ENCODE measurements around the gene PDE2A.

The PDE2A gene

DNA sequence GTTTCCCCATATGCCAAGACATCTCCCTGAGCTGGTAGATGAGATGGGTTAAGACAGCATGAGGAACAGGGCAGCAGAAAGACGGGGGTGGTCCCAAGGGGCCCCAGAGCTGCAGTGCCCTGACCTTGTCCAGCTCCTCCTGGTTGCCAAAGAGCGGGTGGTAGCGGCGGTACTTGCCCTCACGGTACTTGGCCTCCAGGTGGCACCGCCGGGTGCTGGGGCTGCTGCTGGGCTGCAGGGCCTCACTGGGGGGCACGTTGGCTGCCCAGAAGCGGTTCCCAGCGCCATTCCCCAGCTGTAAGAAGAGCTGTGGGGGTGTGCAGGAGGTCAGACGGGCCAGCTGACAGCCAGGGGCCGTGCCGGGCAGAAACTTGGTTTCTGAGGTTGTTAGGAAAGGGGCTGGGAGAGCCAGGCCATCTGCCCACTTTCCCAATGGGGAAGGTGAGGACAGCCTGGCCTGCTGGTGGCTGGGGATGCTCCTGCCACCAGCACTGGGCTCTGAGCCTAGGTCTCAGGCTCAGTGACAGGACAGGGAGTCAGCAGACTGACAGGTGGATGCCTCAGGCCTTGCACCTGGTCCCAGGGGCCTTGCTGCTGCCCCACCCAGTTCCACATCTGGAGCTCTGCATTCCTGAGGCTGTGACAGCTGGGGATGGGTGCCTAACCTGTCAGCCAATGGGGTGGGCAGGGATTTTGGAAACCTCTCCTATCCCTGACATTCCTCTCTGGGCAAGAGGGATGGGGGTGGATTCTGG, 30.0 kb upstream of the PDE2A start:
- no peak for DNase-seq

DNA sequence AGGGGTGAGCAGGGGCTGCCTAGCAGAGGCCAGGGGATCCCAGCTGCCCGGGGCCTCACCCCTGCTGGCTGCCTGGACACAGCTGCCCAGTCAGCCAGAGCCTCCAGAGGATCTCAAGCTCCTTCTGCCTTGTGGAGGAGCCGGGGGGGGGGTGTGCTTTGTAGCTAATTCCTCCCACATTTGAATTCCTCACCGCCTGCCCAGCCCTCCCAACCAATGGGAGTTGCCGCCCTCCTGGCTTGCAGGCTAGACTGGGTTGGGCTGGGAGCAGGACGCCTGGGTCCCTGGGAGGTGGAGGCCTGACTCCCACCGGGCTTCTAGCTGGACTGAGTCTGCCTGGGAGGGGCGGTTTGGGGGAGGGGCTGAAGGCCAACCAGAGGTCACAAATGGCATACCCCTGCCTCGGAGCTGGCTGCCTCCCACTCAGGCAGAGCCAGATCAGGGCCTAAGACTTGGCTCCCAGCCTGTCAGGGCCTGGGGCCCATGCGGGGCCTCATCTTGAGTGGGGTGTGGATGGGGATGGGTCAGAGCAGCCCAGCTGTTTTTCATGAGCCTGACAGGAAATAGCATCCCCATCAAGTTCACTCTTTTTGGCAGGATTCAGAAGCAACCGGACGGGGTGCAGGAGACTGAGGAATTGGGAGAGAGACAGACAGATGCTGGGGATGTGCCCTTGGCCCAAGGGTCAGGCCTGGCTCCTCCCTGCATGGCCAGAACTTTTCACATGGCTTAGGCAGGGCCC, 29.2 kb upstream of the PDE2A start:
- no peak for DNase-seq

DNA sequence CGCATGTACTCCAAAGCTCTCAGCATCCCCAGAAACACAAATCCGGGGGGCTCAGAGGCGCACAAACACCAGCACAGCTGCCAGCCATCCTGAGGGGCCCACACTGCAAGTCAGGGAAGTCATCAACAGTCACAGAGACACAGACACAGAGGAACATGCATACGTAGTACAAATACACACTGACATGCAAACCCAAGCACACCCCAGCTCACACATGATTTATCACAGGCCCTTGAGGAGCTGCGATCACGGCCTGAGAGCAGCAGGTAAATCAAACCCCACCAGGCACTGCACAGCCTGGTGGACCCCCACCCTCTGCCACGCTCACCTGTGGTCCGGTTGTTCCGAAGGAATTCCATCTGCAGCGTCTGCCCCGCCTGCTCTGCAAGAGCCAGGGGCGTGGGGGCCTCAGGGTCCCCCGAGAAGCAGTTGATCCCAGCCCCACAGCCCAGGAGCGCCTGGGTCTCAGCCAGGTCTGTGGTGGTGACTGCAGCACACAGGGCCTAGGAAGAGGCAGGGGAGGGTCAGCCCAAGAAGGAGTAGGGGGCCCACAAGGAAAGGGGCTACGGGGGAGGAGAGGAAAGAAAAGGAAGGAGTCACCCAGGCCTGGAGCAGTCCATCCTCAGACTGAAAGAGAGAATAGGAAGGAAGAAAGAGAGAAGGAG, 28.5 kb upstream of the PDE2A start:
- DNase-seq, result no peak

DNA sequence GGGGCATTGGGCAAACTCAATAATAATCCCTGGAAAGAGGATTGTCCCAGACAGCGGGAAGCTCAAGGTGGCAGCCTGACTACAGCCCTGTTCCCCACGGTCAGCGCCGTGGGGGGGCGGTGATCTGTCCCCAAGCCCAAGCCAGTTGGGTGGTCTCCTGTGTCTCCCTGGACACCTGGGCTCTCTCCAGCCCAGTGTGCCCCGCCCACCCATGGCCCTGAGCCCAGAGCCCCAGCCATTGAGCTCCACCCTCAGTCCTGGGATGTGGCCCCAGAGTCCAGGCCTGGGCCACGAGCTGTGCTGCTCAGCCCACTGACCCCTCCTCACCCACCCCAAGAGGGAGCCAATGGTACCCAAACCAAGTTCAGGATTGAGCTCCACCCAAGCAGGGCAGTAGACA, 27.9 kb upstream of the PDE2A start:
- DNase-seq, result no peak

DNA sequence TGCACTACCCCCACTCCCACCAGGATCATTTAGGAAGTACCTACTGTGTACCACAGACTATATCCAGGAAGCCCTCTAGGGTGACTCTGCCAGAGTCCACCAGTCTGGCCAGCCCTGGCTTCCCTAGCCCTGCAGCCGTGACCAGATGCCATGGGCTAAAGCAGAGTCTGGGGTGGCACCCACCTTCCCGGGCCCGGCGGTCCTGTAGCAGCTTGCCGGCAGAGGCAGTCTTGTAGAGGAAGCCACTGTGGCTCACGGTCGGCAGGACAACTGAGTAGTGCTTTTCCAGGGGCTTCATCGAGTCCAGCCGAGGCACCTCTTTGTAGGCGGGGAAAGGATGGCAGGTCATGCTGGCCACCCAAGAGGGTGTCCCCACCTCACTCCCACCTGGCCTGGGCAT, 27.2 kb upstream of the PDE2A start:
- no peak for DNase-seq

DNA sequence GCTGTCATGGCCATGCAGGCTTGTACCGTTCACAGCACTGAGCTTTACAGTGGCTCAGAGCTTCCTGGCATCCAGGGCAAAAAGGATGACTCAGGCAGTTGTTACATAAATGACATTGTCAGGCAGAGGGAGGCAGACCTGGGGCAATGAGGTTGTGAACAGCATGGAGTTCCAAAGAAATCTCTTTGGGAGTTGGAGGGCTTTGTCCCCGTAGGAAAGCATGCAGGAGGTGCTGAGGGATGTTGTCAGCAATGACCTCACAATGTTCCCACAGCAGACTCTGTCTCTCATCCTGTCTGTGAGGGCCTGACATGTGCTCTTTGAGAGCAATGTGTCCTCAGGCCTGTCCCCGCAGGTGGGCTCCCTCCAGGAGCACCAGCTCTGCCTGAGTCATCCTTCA, 25.9 kb upstream of the PDE2A start:
- no peak for DNase-seq

DNA sequence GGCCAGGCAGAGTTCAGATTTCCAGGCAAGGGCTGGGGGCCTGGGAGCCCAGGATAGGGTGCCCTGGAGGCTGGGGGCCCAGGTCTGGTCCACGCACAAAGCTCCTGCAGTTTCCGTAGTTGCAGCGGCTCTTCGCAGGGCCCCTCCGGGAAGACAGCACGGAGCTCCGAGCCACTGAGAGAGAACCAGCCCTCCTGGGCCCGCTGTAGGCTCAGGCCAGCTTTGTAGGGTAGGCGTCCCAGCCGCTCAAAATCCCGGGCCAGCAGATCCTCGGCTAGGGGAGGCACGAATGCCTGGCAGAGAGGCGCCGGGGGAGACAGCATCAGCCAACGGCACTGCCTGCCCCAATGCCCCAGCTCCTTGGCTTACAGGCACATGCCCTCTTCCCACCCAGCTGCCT, 23.6 kb upstream of the PDE2A start:
- no peak for DNase-seq

DNA sequence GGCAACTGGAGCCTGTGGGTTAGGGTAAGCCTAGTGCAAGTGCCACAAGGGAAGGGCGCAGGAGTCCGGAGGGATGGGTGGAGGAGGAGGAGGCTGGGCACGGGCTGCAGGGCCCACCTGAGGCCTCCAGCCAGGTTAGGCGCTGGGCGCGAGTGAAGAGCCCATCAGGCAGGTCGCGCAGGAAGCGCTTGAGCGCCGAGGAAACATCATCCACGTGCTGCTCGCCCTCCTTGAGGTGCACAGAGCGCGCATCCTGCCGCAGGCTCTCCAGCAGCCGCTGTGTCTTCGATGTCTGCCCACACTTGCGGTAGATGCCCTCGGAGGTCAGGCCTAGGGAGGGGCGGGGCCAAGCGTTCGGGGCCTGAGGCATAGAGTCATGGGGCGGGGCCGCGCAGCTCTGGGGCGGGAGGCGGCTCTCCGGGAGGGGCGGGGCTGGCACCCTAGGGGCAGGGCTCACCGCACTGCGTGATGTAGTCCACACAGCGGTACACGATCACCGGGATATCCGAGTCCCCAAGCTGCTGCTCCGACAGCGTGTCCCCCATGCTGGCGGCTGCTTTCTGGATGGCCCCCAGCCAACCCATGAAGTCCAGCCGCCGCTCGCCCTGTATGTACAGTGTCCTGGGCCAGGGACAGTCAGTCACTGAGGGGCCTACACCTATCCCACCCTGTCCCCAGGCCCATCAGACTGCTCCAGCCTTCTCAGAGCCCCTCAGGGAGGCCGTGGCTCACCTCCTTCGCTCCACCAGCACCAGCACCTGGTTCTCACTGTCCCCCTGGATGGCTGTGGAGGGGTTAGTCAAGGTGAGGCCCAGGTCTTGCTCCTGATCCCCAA, 22.9 kb upstream of the PDE2A start:
- DNase-seq, result no peak

DNA sequence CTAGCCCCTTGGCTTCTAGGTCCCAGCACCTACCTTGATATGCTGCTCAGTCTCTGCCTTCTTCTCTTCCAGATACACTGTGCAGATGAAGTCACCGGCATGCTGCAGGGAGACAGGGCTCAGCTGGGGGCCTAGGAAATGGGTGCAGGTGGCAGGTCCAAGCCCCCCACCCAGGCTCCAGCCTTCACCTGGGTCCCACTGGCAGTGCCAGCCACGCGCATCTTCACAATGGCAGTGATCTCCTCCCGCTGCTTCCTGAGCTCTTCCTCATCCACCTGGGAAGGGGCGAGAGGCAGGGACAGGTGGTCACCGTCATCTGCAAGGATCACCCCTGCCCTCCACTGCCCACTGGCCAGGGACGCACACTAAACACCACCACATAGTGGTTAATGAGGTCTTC, 21.1 kb upstream of the PDE2A start:
- no peak for DNase-seq

DNA sequence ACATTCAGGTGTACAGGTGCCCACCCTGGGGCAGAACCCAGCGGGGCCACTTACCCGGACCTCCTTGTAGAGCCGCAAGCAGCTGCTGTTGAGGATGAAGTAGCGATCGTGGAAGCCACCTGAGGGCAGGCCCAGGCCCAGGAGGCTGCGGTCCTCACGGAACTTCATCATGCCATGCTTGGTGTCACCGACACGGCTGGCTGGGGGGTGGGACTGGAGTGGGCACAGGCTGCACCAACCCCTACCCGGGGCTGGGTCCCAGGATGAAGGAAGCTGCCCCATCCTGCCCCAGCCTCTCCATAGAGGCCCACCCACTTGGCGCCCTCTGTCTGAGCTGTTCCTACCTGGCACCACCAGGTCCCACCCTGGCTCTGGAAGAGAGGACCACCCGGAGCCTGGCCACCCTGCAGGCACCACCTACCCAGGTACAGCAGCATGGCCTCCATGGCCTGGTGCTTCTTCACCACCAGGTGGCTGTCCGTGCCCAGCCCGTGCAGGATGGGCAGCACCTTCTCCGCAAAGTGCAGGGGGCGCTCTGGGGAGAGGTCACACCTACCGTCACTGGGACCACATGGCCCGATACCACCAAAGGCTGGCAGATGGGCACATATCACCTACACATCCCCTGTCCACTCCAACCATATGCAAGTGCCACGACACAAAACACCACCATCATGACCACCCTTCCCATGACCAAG, 19.2 kb upstream of the PDE2A start:
- no peak for DNase-seq

DNA sequence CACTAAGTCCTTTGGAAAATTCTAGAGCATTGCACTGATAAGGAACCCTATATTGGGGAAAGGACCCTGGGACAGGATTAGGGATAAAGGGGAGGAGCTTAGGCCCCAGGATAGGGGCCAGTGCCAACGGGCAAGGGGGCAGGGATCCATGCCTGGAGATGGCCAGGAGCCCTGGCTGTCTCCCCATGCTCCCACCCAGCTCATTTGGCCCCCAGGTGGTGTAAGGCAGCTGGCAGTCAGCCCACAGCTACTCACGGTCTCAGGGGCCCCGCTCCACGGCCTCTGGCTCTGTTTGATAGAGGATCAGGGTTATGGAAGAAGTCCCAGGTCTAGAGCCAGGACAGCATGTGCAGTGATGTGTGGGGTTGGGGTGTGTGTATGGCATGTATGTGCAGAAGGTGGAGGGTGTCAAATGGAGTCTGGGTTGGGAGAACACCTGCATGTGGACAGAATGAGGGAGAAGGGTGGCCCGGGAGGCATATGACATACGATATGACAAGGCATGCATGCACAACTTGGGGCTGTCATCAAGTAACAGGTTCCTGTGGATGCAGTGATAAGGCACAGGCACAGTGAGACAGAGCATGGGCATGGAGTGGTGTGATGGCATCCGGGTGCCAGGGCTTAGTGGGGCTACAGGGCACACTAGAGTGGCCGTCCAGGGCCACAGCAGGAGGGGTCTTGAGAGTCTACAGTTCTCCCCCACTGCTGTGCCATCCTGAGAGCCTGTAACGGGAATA, 18.4 kb upstream of the PDE2A start:
- no peak for DNase-seq

DNA sequence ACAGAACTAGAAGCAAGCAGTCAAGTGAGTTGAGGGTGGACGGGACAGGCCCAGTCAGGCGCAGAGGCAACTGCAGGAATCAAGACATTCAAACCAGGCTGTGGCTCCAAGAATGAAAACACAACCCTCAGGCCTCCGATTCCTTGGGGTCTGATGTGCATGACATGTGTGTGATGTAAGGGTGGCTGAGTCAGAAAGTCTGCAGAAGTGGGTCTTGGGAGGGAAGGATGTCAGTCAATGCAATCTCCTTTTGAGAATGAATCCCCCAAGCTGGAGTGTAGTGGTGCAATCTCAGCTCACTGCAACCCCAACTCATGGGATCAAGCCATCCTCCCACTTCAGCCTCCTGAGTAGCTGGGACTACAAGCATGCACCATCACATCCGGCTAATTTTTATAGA, 15.9 kb upstream of the PDE2A start:
- no peak for DNase-seq

DNA sequence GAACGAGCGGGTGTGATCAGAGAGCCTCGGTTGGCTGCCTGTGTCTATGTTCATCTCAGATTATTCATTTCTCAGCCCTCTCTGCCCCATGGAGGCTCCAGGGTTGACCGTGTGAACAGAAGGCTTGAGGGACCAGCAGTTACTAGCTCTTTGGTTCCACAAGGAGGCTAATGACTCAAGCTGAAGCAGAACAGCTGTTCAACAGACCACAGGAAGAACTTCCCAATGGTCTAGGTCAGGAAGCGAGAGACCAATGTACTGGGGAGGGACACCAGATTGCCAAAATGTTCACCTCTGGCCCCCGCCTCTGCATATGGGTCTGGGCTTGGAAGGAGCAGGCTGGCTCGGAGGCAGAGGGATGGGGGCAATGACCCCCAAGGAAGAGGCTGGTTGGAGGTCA, 14.7 kb upstream of the PDE2A start:
- no peak for DNase-seq

DNA sequence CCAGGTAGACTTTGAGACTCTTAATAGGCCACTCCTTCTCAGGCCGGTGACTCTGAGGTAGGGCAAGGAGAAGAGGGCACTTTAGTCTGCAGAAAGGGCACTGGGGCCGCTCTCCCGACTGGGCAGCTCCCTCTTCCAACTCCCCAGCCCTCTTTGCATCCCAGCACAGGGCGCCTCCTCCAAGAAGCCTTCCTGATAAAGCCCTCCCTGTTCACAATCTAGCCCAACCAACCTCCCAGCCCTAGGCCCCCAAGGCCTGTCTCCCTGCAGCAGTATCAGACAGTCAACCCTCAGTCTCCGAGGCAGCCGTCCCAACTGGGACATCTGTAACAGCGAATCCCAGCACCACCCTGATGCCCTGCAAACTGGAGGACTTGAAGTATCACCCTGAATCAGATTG, 14.3 kb upstream of the PDE2A start:
- no peak for DNase-seq

DNA sequence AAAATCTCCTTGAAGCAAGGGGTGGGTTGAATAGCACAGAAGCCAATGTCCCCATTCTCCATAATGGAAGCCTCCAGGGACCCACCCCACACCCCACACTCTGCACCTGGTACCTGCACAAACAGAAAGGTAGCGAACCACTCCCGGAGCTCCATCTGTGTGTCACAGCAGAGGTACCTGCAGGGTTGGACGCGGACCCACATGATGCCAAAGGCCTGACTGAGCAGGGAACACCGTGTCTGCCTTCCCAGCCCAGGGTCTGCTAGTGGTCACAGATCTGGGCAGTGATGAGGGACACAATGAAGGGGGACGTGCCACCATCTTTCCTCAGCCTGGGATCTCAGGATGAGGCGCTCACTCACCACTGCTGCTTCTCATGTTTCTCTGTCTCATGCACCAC, 13.1 kb upstream of the PDE2A start:
- DNase-seq, result no peak

DNA sequence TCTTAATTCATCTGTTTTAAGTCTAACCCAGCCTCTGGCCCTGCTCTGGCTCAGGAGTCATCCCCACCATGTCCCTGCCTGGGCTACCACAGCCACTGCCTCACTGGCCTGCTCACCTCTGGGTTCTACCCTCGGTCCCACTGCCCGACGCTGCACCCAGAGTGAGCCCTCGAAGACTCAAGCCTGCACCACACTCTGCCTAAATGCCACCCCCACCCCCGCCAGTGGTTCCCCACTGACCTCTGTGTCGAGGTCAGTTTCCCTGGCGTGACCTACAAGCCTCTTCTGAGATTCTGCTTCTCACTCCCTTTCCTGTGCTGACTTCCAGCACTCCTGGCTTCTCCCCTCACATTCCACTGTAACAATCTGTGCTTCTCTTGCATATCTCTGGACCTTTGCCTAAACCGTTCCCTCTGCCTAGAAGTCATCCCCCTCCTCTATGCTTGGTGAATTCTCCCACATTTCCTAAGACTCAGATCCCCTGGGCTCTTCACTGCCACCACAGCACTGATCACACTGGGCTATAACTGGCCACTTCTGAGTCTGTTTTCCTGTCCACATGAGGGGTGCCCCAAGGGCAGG, 12.5 kb upstream of the PDE2A start:
- no peak for DNase-seq

DNA sequence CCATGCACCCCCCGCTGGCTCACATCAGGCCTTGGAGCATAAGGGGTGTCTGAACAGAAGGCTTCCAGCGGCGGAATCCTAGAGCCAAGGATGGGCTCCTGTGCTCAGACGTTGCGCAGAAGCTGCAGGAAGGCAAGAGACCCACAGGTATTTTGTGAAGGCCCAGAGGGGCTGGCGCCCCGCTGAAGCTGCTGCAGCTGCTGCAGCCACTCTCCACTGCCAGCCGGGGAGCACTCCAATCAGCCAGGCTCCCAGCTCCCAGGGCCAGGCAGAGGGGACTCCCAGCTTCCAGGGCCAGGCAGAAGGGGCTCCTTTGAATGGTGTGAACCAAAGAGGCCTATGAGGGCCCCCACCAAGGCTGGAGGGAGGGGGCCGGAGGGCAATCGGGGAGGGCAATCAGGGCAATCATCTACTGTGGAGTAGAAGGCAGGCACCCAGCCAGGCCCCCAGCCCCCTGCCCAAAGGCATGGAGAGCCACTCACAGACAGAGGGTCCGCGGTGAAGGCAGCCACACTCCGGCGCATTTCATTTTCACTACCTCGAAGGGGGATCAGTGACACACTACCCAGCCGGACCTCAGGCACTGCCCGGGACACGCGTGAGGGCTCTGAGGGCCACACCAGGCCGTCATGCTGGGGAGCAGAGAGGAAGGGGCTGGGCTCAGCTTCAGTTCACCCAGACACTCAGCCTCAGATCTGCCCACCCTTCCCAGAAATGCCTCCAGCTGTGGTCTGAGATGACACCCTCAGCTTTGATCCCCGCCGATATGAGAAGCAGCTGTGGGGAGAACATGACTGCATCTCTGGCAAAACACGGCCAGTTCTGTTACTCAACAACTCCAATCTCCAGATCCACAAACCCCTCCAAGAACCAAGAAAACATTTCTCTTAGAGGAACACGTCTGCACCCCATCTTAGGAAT, 11.6 kb upstream of the PDE2A start:
- no peak for DNase-seq

DNA sequence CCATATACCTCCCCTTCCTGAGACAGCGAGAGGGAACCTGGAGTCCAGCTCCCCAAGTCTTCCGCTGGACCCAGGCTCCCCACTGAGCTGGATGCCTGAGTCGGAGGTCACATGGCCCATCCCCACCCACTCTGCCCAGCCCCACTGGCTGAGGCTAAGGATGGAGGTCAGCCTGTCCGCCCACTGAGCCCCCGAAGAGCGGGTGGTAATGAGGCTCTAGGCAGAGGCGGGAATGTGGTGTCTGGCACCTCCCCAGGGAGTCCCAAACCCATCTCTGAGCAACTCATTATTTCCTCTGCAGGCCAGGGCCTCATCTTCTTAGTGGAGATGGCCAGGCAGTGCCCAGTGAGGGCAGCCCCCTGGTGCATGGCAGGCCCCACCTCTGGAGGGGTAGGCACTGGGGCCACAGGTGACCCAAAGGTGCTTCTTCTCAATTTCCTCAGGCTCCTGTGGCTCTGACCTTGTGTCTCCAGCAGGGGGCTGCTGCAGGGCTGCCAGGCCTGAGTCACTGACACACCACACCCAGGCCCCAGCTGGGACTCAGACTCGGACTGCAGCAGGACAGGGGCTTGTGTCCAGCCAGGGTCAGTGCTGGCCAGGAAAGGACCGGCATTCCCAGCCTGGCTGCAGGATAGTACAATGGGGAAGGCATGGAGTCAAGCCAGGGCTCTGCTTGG, 10.2 kb upstream of the PDE2A start:
- DNase-seq, result peak; percentile 51

DNA sequence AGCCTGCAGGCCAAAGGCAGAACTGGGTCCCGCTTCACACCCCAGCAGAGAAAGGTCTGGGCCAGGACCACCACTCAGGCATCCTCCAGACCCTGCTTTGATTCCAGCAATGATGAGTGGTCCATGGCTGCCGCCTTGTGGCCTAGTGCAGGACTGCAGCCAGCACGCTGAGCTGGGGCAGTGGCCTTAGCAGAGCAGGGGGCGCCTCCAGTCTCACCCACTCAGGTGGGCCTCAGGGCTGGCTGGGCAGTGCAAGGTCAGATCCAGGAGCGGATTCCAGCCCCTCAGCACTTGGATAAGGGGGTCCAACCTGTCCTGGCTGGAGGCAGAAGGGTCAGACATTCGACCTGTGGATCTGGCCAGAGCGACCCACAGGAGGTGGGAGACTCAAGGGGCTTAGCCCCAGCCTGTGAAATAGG, 9.6 kb upstream of the PDE2A start:
- DNase-seq, result peak; percentile 78

DNA sequence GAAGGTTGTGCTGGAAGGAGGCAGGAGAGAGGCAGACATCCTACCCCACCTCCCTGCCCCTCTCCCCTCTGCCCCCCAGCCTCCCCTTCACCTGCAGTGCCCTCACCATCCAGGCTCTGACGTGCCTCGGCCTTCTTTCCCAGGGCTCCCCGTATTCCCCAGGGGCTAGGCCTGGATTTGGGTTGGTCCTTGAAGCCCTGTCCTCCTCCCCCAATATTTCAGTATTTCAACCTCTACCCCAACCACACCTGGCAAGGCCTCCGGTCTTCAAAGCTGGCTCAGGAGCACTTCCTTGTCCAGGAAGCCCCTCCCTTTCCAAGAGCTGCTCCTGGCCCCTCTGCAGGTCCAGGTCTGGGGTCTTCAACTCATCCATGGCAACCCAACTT, 8.6 kb upstream of the PDE2A start:
- no peak for DNase-seq
